Body of pancreas (tissue), 4 donors: ENCODE results near the gene RANGAP1.

Experiments
- CTCF ChIP-seq, 7 experiments: fragments of 450-650 bp in 4 of 7; fragments of 200-600 bp in 3 of 7; sonication (generic) in 3 of 7; IDR thresholded peaks; one replicate each; pipeline ENCODE4 v1.5.1; 2016 to 2019; ENCODE audit warnings: antibody characterized with exemption in 7 of 7
- POLR2A ChIP-seq, 3 donors: fragments of 450-650 bp; IDR thresholded peaks; one replicate each; pipeline ENCODE4 v1.6.1; 2016; ENCODE audit warnings: antibody characterized with exemption in 3 of 3, mild to moderate bottlenecking in 2 of 3

DNA sequence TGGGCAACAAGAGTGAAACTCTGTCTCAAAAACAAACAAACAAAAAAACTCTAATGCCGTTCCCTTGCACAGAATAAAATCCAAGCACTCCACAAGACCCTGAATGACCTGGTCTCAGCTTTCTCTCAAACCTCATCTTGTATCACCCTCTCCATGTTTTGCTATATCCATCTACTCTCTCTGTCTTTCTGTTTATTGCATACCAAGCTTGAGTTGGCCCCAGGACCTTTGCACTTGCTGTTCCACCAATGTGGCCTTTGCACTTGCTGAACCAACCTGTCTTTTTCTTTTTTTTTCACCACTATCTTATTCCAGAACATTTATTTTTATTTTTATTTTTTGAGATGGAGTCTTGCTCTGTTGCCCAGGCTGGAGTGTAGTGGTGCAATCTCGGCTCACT lies 82.9 kb downstream of the RANGAP1 start:
- TF ChIP-seq CTCF (IDR thresholded peaks at IDR 0.05) (no peak), POLR2A (IDR thresholded peaks at IDR 0.05) (no peak)
